ENCODE measurements around the gene CEP164. TPM values are rescaled to one million over a fixed set of nuclear protein-coding genes. Genes with fewer than 3 reads are reported as not detected.

The CEP164 gene
- total and polyA plus RNA-seq, 9 of the 15 experiments (the other 6 are each of a cell fraction or from before 2014, with no cell fraction given), result 2.1 to 16.5 (median 10.4) TPM

- TF ChIP-seq CBFB (CRISPR knock-in tag; IDR thresholded peaks at IDR 0.05), result 0 out of 2 replicates have a peak, but pooled peaks have one; percentile 10
- peak; percentile 39; the same call in 1 of the 2 replicates for TF ChIP-seq EHMT2 (IDR thresholded peaks at IDR 0.05)
- TF ChIP-seq MLLT1 (IDR thresholded peaks at IDR 0.05), result peak in 1 of 2 experiments; percentile 38; a peak in 1 of 4 replicates
- no peak for TF ChIP-seq FOS (IDR thresholded peaks at IDR 0.05; ENCODE audit: extremely low read depth, insufficient read length)
- no peak for TF ChIP-seq FOXK1 (CRISPR knock-in tag; IDR thresholded peaks at IDR 0.05; ENCODE audit: borderline replicate concordance)
- TF ChIP-seq HDAC2 (IDR thresholded peaks at IDR 0.05), result peak; percentile 13; the same call in 1 of the 2 replicates
- peak; percentile 30; the same call in 1 of the 2 replicates for TF ChIP-seq GATA2 (CRISPR knock-in tag; IDR thresholded peaks at IDR 0.05)
- TF ChIP-seq CTBP1 (IDR thresholded peaks at IDR 0.05; ENCODE audit: borderline replicate concordance), result peak; percentile 21; the same call in 1 of the 2 replicates
- TF ChIP-seq MIER1 (IDR thresholded peaks at IDR 0.05; ENCODE audit: low read depth), result no peak
- no peak for TF ChIP-seq PYGO2 (tag; IDR thresholded peaks at IDR 0.05)
- TF ChIP-seq ZZZ3 (IDR thresholded peaks at IDR 0.05), result no peak
- TF ChIP-seq SMARCA4 (IDR thresholded peaks at IDR 0.05), result peak; percentile 38; the same call in 1 of the 2 replicates
- no peak for TF ChIP-seq MYC (IDR thresholded peaks at IDR 0.05; ENCODE audit: low read depth, low read length)
- peak; percentile 28; the same call in 1 of the 2 replicates for TF ChIP-seq MYC (CRISPR knock-in tag; IDR thresholded peaks at IDR 0.05; ENCODE audit: borderline replicate concordance, low read depth)
- peak in 1 of 2 experiments; percentile 51; a peak in 1 of 4 replicates for TF ChIP-seq ARNT (IDR thresholded peaks at IDR 0.05)
- TF ChIP-seq CTCF (IDR thresholded peaks at IDR 0.05 in 2 of 3, conservative IDR thresholded peaks at IDR 0.05 in 1 of 3; ENCODE audit: insufficient read depth in 2 of 3, low read depth in 1 of 3, low read length in 3 of 3), result no peak
- no peak for TF ChIP-seq HMG20A (CRISPR knock-in tag; conservative IDR thresholded peaks at IDR 0.05)
- TF ChIP-seq THRAP3 (IDR thresholded peaks at IDR 0.05; ENCODE audit: borderline replicate concordance), result no peak
- 0 out of 2 replicates have a peak, but pooled peaks have one; percentile 30 for TF ChIP-seq HMBOX1 (IDR thresholded peaks at IDR 0.05)
- TF ChIP-seq ZNF124 (CRISPR knock-in tag; IDR thresholded peaks at IDR 0.05), result no peak
- peak; percentile 10; the same call in 1 of the 2 replicates for TF ChIP-seq ZNF316 (IDR thresholded peaks at IDR 0.05)
- no peak for TF ChIP-seq ZNF511 (CRISPR knock-in tag; IDR thresholded peaks at IDR 0.05)
- no peak for TF ChIP-seq BMI1 (IDR thresholded peaks at IDR 0.05; ENCODE audit: low read length)
- TF ChIP-seq ATF2 (CRISPR knock-in tag; IDR thresholded peaks at IDR 0.05), result no peak
- TF ChIP-seq ZNF644 (tag; IDR thresholded peaks at IDR 0.05; ENCODE audit: low read depth), result no peak
Measured at GRCh38 chr11:117328375-117329010, 839 bp downstream of the CEP164 start (continued).
